Measurements from ENCODE around the gene CCDC61. TPM values are rescaled to one million over a fixed set of nuclear protein-coding genes. Genes with fewer than 3 reads are reported as not detected.

The CCDC61 gene
- total RNA-seq, 1 experiment from 2014 or later, result 24.8 TPM

GRCh38 chr19:45955905-45956608 lies 39.2 kb upstream of the CCDC61 start:
- H3K4me3 ChIP-seq, result peak overlapping the region; percentile 30; the same call in 1 of the 2 replicates
- peaks cover 20% of the 10 kb centered on the region for H3K27me3 ChIP-seq (ENCODE audit: insufficient read depth, low read depth)
- DNase-seq, result peak; percentile 66 to 80
- peak overlapping the region; percentile 74 for H3K4me2 ChIP-seq
- H3K9me2 ChIP-seq (ENCODE audit: insufficient read depth), result no peaks in the 10 kb centered on the region
- H4K20me1 ChIP-seq (ENCODE audit: insufficient read depth), result no peaks in the 10 kb centered on the region
- peaks cover 27% of the 10 kb centered on the region; the same call in 1 of the 2 replicates for H3F3A ChIP-seq (ENCODE audit: insufficient read depth, low read depth)
- POLR2A ChIA-PET (ENCODE audit: unreplicated experiment), result interaction anchor here (0.7 to 1.1 kb wide), 2 partner anchors 53 to 174 kb away, joined by 7 to 12 read pairs; partner anchors contain the start of gene MYPOP
- no peaks in the 10 kb centered on the region for H3K9me3 ChIP-seq (ENCODE audit: insufficient read depth, low read depth)
- H3K79me2 ChIP-seq (ENCODE audit: low read depth), result no peaks in the 10 kb centered on the region
- H3K36me3 ChIP-seq (ENCODE audit: low read depth), result no peaks in the 10 kb centered on the region
- peak overlapping the region; percentile 59; the same call in 1 of the 2 replicates for H3K27ac ChIP-seq
- TF ChIP-seq EZH2 (IDR thresholded peaks at IDR 0.05; ENCODE audit: low read depth), result no peak
- TF ChIP-seq CTCF (conservative IDR thresholded peaks at IDR 0.05), result no peak
- peaks cover 23% of the 10 kb centered on the region for H3K4me1 ChIP-seq (replicated peaks; ENCODE audit: insufficient read depth)
- intact Hi-C loops (cut with micrococcal nuclease; ENCODE audit: unreplicated experiment), result no loop called here
- peak overlapping the region; percentile 45 for H2AFZ ChIP-seq
- CTCF ChIA-PET, result interaction anchor here (0.6 to 0.8 kb wide), 2 partner anchors 12 to 39 kb away, joined by 5 read pairs; partner anchors contain the start of gene CCDC61
- no TSS peak for BruUV-seq (replicated peaks)

GRCh38 chr19:45958320-45958719 lies 36.9 kb upstream of the CCDC61 start:
- H2AFZ ChIP-seq, result no peak overlapping the region
- CTCF ChIA-PET, result no interaction called here
- intact Hi-C loops (cut with micrococcal nuclease; ENCODE audit: unreplicated experiment), result no loop called here
- H3K4me3 ChIP-seq, result no peak overlapping the region
- H3K4me1 ChIP-seq (replicated peaks; ENCODE audit: insufficient read depth), result peaks cover 23% of the 10 kb centered on the region
- no peak overlapping the region for H3K4me2 ChIP-seq
- no peaks in the 10 kb centered on the region for H3K9me2 ChIP-seq (ENCODE audit: insufficient read depth)
- H3K27me3 ChIP-seq (ENCODE audit: insufficient read depth, low read depth), result peaks cover 30% of the 10 kb centered on the region
- H4K20me1 ChIP-seq (ENCODE audit: insufficient read depth), result no peaks in the 10 kb centered on the region
- TF ChIP-seq EZH2 (IDR thresholded peaks at IDR 0.05; ENCODE audit: low read depth) (no peak), CTCF (conservative IDR thresholded peaks at IDR 0.05) (no peak)
- H3K36me3 ChIP-seq (ENCODE audit: low read depth), result no peaks in the 10 kb centered on the region
- POLR2A ChIA-PET (ENCODE audit: unreplicated experiment), result no interaction called here
- no peak overlapping the region for H3K27ac ChIP-seq
- DNase-seq, result no peak
- H3K9me3 ChIP-seq (ENCODE audit: insufficient read depth, low read depth), result no peaks in the 10 kb centered on the region
- no TSS peak for BruUV-seq (replicated peaks)
- H3K79me2 ChIP-seq (ENCODE audit: low read depth), result no peaks in the 10 kb centered on the region
- peaks cover 25% of the 10 kb centered on the region; the same call in 1 of the 2 replicates for H3F3A ChIP-seq (ENCODE audit: insufficient read depth, low read depth)

- BruUV-seq (replicated peaks), result no TSS peak
- no peak for DNase-seq
- H3K4me1 ChIP-seq (replicated peaks; ENCODE audit: insufficient read depth), result peaks cover 23% of the 10 kb centered on the region
- no peak overlapping the region for H2AFZ ChIP-seq
- peaks cover 30% of the 10 kb centered on the region for H3K27me3 ChIP-seq (ENCODE audit: insufficient read depth, low read depth)
- CTCF ChIA-PET, result interaction anchor here (0.6 kb wide), 1 partner anchor 14 kb away, joined by 6 read pairs; no protein-coding TSS in a partner anchor
- intact Hi-C loops (cut with micrococcal nuclease; ENCODE audit: unreplicated experiment), result no loop called here
- H3K27ac ChIP-seq, result no peak overlapping the region
- TF ChIP-seq CTCF (conservative IDR thresholded peaks at IDR 0.05) (no peak), EZH2 (IDR thresholded peaks at IDR 0.05; ENCODE audit: low read depth) (no peak)
- H3K9me2 ChIP-seq (ENCODE audit: insufficient read depth), result no peaks in the 10 kb centered on the region
- no peaks in the 10 kb centered on the region for H3K9me3 ChIP-seq (ENCODE audit: insufficient read depth, low read depth)
- H3K4me2 ChIP-seq, result no peak overlapping the region
- POLR2A ChIA-PET (ENCODE audit: unreplicated experiment), result no interaction called here
- peaks cover 19% of the 10 kb centered on the region; the same call in 1 of the 2 replicates for H3F3A ChIP-seq (ENCODE audit: insufficient read depth, low read depth)
- H3K79me2 ChIP-seq (ENCODE audit: low read depth), result no peaks in the 10 kb centered on the region
- H3K36me3 ChIP-seq (ENCODE audit: low read depth), result no peaks in the 10 kb centered on the region
- no peak overlapping the region for H3K4me3 ChIP-seq
- no peaks in the 10 kb centered on the region for H4K20me1 ChIP-seq (ENCODE audit: insufficient read depth)
Observed at GRCh38 chr19:45958769-45959516, 36.3 kb upstream of the CCDC61 start.

Data from PC-9 (cell line).